H1 (cell line): ENCODE data around the gene KCNT1. TPM values are rescaled to one million over a fixed set of nuclear protein-coding genes. Genes with fewer than 3 reads are reported as not detected.
A peak's percentile ranks its signal among the peaks of the same experiment; 100 is the strongest.

Experiments used
- CTCF ChIA-PET: fragments of 300-600 bp; sonication (Branson Sonifier 250); formaldehyde crosslinking; loops from one replicate; lab custom pipeline; 2021; ENCODE audit not compliant: partially characterized antibody; lab: Charles Lee
- POLR2A ChIA-PET: fragments of 300-600 bp; sonication (Branson Sonifier 250); formaldehyde crosslinking; loops from one replicate; lab custom pipeline; 2021; ENCODE audit warnings: inconsistent platforms; ENCODE audit not compliant: partially characterized antibody; lab: Charles Lee
- DNase-seq, 2 experiments: peaks; one replicate each; pipeline versions ENCODE4 v3.0.0 to v3.0.0-alpha.2; 2010 to 2022; ENCODE audit warnings: low spot score in 2 of 2, low read depth in 1 of 2, mixed read lengths in 1 of 2
- FAIRE-seq: peaks from 2 replicates; lab custom pipeline; 2011; peaks lifted over from hg19 to GRCh38; lab: Jason Lieb, UNC
- H2AFZ ChIP-seq: 2 replicates; pipeline ENCODE4 v1.8.1; 2012; ENCODE audit warnings: low read length, inconsistent platforms
- H2AK5ac ChIP-seq: 2 replicates; pipeline ENCODE4 v1.6.1; 2013; ENCODE audit warnings: low read depth, low read length
- H2BK120ac ChIP-seq: replicated peaks from 2 replicates; pipeline ENCODE3; 2013; ENCODE audit warnings: low read depth, low read length, inconsistent platforms
- H2BK12ac ChIP-seq: 2 replicates; pipeline ENCODE4 v1.6.1; 2013; ENCODE audit warnings: low read depth, low read length
- H2BK15ac ChIP-seq: 2 replicates; pipeline ENCODE4 v1.6.1; 2013; ENCODE audit warnings: low read length
- H2BK20ac ChIP-seq: 2 replicates; pipeline ENCODE4 v1.6.1; 2013; ENCODE audit warnings: low read length
- H2BK5ac ChIP-seq: 2 replicates; pipeline ENCODE4 v1.6.1; 2013; ENCODE audit warnings: low read depth, low read length
- H3K14ac ChIP-seq: 2 replicates; pipeline ENCODE4 v1.6.1; 2013; ENCODE audit warnings: inconsistent platforms; ENCODE audit not compliant: insufficient read length
- H3K18ac ChIP-seq: 2 replicates; pipeline ENCODE4 v1.6.1; 2013; ENCODE audit warnings: low read length; ENCODE audit errors: extremely low read depth
- H3K23ac ChIP-seq: 2 replicates; pipeline ENCODE4 v1.6.1; 2013; ENCODE audit warnings: inconsistent platforms; ENCODE audit not compliant: insufficient read length
- H3K23me2 ChIP-seq: 2 replicates; pipeline ENCODE4 v1.6.1; 2013; ENCODE audit warnings: low read depth, low read length
- H3K27ac ChIP-seq: 2 replicates; pipeline ENCODE4 v1.6.1; 2011; ENCODE audit warnings: low read depth, low read length, inconsistent platforms
- H3K27me3 ChIP-seq, 4 experiments: replicated peaks in 1 of 4; 1 replicate in 1 of 4; 2 replicates in 3 of 4; pipeline versions ENCODE4 v1.6.1 to v1.8.1; 2011 to 2013; ENCODE audit warnings: low read length in 3 of 4, mild to moderate bottlenecking in 3 of 4, inconsistent platforms in 2 of 4, mixed read lengths in 2 of 4, moderate library complexity in 1 of 4; ENCODE audit not compliant: control insufficient read depth in 3 of 4, insufficient read depth in 3 of 4; ENCODE audit errors: extremely low read depth in 1 of 4
- H3K36me3 ChIP-seq, 4 experiments: 2 replicates each; pipeline versions ENCODE4 v1.6.1 to v1.8.1; 2011 to 2013; ENCODE audit warnings: mild to moderate bottlenecking in 4 of 4, low read length in 3 of 4, moderate library complexity in 2 of 4, control low read depth in 1 of 4, inconsistent platforms in 1 of 4; ENCODE audit not compliant: insufficient read depth in 4 of 4, control insufficient read depth in 2 of 4
- H3K4ac ChIP-seq: replicated peaks from 2 replicates; pipeline ENCODE3; 2013; ENCODE audit warnings: low read length, low read depth, mixed read lengths, inconsistent platforms; ENCODE audit not compliant: insufficient read length
- H3K4me1 ChIP-seq, 4 experiments: replicated peaks in 1 of 4; 1 replicate in 1 of 4; 2 replicates in 3 of 4; pipeline versions ENCODE4 v1.6.1 to v1.8.1; 2011 to 2013; ENCODE audit warnings: low read length in 3 of 4, inconsistent platforms in 2 of 4, mixed read lengths in 1 of 4; ENCODE audit not compliant: insufficient read depth in 4 of 4, control insufficient read depth in 3 of 4
- H3K4me2 ChIP-seq, 2 experiments: 2 replicates each; pipeline versions ENCODE4 v1.6.1 to v1.8.1; 2011 to 2013; ENCODE audit warnings: low read depth in 2 of 2, low read length in 2 of 2, control low read depth in 1 of 2, inconsistent platforms in 1 of 2, mild to moderate bottlenecking in 1 of 2; ENCODE audit not compliant: insufficient read depth in 1 of 2
- H3K4me3 ChIP-seq, 4 experiments: fragments of 200-600, 300-600 bp in 1 of 4; sonication (generic), shearing (Covaris generic), sonication (Bioruptor Twin) in 1 of 4; 2 replicates each; pipeline versions ENCODE4 v1.5.1 to v1.8.1; 2011 to 2016; ENCODE audit warnings: low read length in 4 of 4, low read depth in 3 of 4, control low read depth in 2 of 4, inconsistent platforms in 2 of 4, mild to moderate bottlenecking in 2 of 4, mixed read lengths in 1 of 4, moderate library complexity in 1 of 4; ENCODE audit not compliant: insufficient read depth in 2 of 4; ENCODE audit errors: extremely low read depth in 1 of 4
- H3K56ac ChIP-seq: replicated peaks from 2 replicates; pipeline ENCODE3; 2013; ENCODE audit warnings: low read depth, mild to moderate bottlenecking, mixed read lengths, low read length, inconsistent platforms; ENCODE audit not compliant: insufficient read length
- H3K79me1 ChIP-seq: 2 replicates; pipeline ENCODE4 v1.6.1; 2013; ENCODE audit warnings: low read depth, low read length, control low read depth
- H3K79me2 ChIP-seq, 2 experiments: 2 replicates each; pipeline versions ENCODE4 v1.6.1 to v1.8.1; 2012 to 2013; ENCODE audit warnings: low read length in 2 of 2, mild to moderate bottlenecking in 2 of 2, inconsistent platforms in 1 of 2; ENCODE audit not compliant: insufficient read depth in 2 of 2, control insufficient read depth in 1 of 2
- H3K9ac ChIP-seq, 4 experiments: replicated peaks in 1 of 4; 1 replicate in 1 of 4; 2 replicates in 3 of 4; pipeline versions ENCODE4 v1.6.1 to v1.8.1; 2011 to 2013; ENCODE audit warnings: low read depth in 3 of 4, low read length in 3 of 4, control low read depth in 2 of 4, mild to moderate bottlenecking in 2 of 4, moderate library complexity in 2 of 4, inconsistent platforms in 1 of 4; ENCODE audit errors: extremely low read depth in 1 of 4
- H3K9me3 ChIP-seq, 2 experiments: 2 replicates each; pipeline versions ENCODE4 v1.6.1 to v1.8.1; 2012 to 2013; ENCODE audit warnings: mild to moderate bottlenecking in 2 of 2, moderate library complexity in 2 of 2, control low read depth in 1 of 2, inconsistent platforms in 1 of 2, low read depth in 1 of 2, low read length in 1 of 2, mixed read lengths in 1 of 2; ENCODE audit not compliant: insufficient read depth in 2 of 2
- H4K20me1 ChIP-seq, 2 experiments: replicated peaks in 1 of 2; 2 replicates each; pipeline versions ENCODE3 to v1.8.1; 2011 to 2013; ENCODE audit warnings: inconsistent platforms in 2 of 2, low read length in 2 of 2, mild to moderate bottlenecking in 1 of 2; ENCODE audit not compliant: insufficient read depth in 2 of 2, control insufficient read depth in 1 of 2
- H4K5ac ChIP-seq: 2 replicates; pipeline ENCODE4 v1.6.1; 2013; ENCODE audit warnings: low read length, low read depth, mixed read lengths, inconsistent platforms; ENCODE audit not compliant: insufficient read length
- H4K8ac ChIP-seq: 2 replicates; pipeline ENCODE4 v1.8.0; 2013; ENCODE audit warnings: mild to moderate bottlenecking, moderate library complexity, low read length, inconsistent platforms; ENCODE audit not compliant: insufficient read depth; ENCODE audit errors: extremely low read depth
- H4K91ac ChIP-seq: replicated peaks from 2 replicates; pipeline ENCODE3; 2013; ENCODE audit warnings: low read length, mixed read lengths, inconsistent platforms; ENCODE audit not compliant: insufficient read length
- ASH2L ChIP-seq: fragments of 200-600, 300-600 bp; sonication (generic); IDR thresholded peaks from one replicate; pipeline ENCODE4 v1.7.1; 2017; ENCODE audit warnings: low read length
- JUN ChIP-seq: IDR thresholded peaks from 2 replicates; pipeline ENCODE4 v1.6.1; 2011; ENCODE audit warnings: low read depth, mild to moderate bottlenecking, improper control_type of control experiment, low read length
- KDM4A ChIP-seq: IDR thresholded peaks from one replicate; pipeline ENCODE4 v1.7.1; 2012; ENCODE audit warnings: low read depth, mild to moderate bottlenecking, moderate library complexity, low read length, inconsistent platforms; ENCODE audit not compliant: severe bottlenecking
- RAD21 ChIP-seq, 2 experiments: IDR thresholded peaks in 1 of 2; conservative IDR thresholded peaks in 1 of 2; 2 replicates each; pipeline ENCODE4 v1.6.1; 2011; ENCODE audit warnings: low read depth in 2 of 2, low read length in 2 of 2, improper control_type of control experiment in 1 of 2, inconsistent platforms in 1 of 2, mild to moderate bottlenecking in 1 of 2, moderate library complexity in 1 of 2
- TCF12 ChIP-seq: IDR thresholded peaks from 2 replicates; pipeline ENCODE4 v1.6.1; 2011; ENCODE audit warnings: low read depth, mild to moderate bottlenecking, low read length
- WGBS, 2 experiments: shearing (Covaris generic) in 1 of 2; methylation state at CpG; one replicate each; pipeline versions ENCODE4 v1.1.6 to v1.1.7; 2013 to 2015; ENCODE audit warnings: low lambda C conversion rate in 2 of 2, mixed read lengths in 2 of 2, inconsistent platforms in 1 of 2, low coverage in 1 of 2, missing lambda C conversion rate in 1 of 2; ENCODE audit not compliant: insufficient replicate concordance in 2 of 2, insufficient coverage in 1 of 2, insufficient read length in 1 of 2; ENCODE audit errors: extremely low coverage in 1 of 2, missing lambda C conversion rate in 1 of 2; 5-methylcytosine and 5-hydroxymethylcytosine counted together
- polyA plus RNA-seq, 7 experiments: library from polyadenylated mRNA; depleted of rRNA in 3 of 7; stranded (reverse) in 5 of 7; unstranded in 2 of 7; fragments of >200 nt in 5 of 7; fragments of 200-250 nt in 2 of 7; gene quantifications; 1 replicate in 5 of 7; 2 replicates in 1 of 7; 4 replicates in 1 of 7; pipeline versions ENCODE4 v1.2.1 to v1.2.3, GENCODE V29; 2011 to 2013; ENCODE audit warnings: missing spikeins in 2 of 7, mixed read lengths in 2 of 7
- total RNA-seq: library from RNA; stranded (reverse); fragmentation: NEBNext Ultra II Directional; extraction: Animal tissue kit (Norgen Biotek cat#: 25700); gene quantifications from 2 replicates; pipeline ENCODE4 v1.2.1, GENCODE V29; 2021
- TF ChIP-seq, protein P1 (sequence below), 3 experiments: IDR thresholded peaks; 1 replicate in 2 of 3; 2 replicates in 1 of 3; pipeline versions ENCODE4 v1.5.1 to v1.6.1; 2011; ENCODE audit warnings: low read length in 3 of 3, mild to moderate bottlenecking in 3 of 3, inconsistent platforms in 2 of 3, low read depth in 1 of 3, moderate library complexity in 1 of 3; ENCODE audit not compliant: insufficient read depth in 1 of 3; ENCODE audit errors: control extremely low read depth in 1 of 3
- TF ChIP-seq, protein P2 (sequence below): IDR thresholded peaks from 2 replicates; pipeline ENCODE4 v1.6.1; 2012; ENCODE audit warnings: inconsistent platforms
- TF ChIP-seq, protein P3 (sequence below): IDR thresholded peaks from 2 replicates; pipeline ENCODE4 v1.6.1; 2012; ENCODE audit warnings: inconsistent platforms

The KCNT1 gene
- total and polyA plus RNA-seq, 2 of the 8 experiments (the other 6 are each of a cell fraction or from before 2014, with no cell fraction given), result 0.13 to 0.20 TPM

DNA sequence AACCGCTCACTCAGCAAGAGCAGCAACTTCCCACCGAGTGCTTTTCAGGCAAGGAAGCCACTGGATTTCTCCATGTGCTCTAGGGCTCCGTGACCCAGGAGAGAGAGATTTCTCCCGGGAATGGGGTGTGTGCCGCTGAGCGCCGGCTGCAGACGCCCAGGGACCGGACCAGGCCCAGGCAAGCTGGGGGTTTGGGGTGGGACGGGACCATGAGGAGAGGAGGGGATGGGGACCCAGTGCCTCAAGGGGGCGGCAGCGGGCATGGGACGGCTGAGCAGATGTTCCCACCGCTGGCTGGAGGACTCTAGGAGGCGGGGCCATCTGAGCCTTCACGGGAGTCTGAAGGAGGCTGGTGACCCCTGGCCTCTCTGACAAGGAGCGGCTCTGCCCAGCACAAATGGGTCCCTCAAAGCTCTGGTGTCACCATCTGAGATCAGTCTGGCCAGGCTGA is 30.4 kb upstream of the KCNT1 start:
- peak overlapping the region; percentile 87; the same call in 1 of the 2 replicates for H2AFZ ChIP-seq
- H3K4me3 ChIP-seq, result no peak overlapping the region
- H2BK120ac ChIP-seq, result no peak overlapping the region
- no peak overlapping the region for H2BK20ac ChIP-seq
- H3K9me3 ChIP-seq, result peaks cover 4 to 19% of the 10 kb centered on the region in 2 experiments; a peak in 3 of 4 replicates
- H2BK12ac ChIP-seq, result 0 out of 2 replicates have a peak overlapping the region, but pooled peaks have one; percentile 18
- ChIA-PET POLR2A (interaction anchor here (1.2 to 1.7 kb wide), 4 partner anchors 9 to 23 kb away, joined by 3 to 7 read pairs (median 4); no protein-coding TSS in a partner anchor), CTCF (interaction anchor here (0.6 to 3.6 kb wide), 17 partner anchors 9 to 1799 kb away, joined by 3 to 32 read pairs (median 3); partner anchors contain the start of genes LCN9 and SOHLH1)
- H3K23ac ChIP-seq, result no peak overlapping the region
- 60% methylated on average over 16 of the region's 17 CpGs; no CpG with 5 or more reads in 1 of the 2 experiments for WGBS, 2 experiments
- H4K91ac ChIP-seq, result no peak overlapping the region
- no peak for FAIRE-seq
- H4K20me1 ChIP-seq, result no peaks in the 10 kb centered on the region
- H3K18ac ChIP-seq, result no peak overlapping the region
- no peaks in the 10 kb centered on the region for H3K23me2 ChIP-seq
- no peak overlapping the region for H3K9ac ChIP-seq
- H3K4me1 ChIP-seq, result no peaks in the 10 kb centered on the region; a peak in 1 of 7 replicates
- no peak overlapping the region for H3K14ac ChIP-seq
- no peak overlapping the region for H2BK5ac ChIP-seq
- 0 out of 2 replicates have a peak overlapping the region, but pooled peaks have one; percentile 3 for H2BK15ac ChIP-seq
- H3K27ac ChIP-seq, result no peak overlapping the region
- no peaks in the 10 kb centered on the region for H3K36me3 ChIP-seq
- H3K4me2 ChIP-seq, result no peak overlapping the region
- no peak overlapping the region for H2AK5ac ChIP-seq
- no peak overlapping the region for H3K4ac ChIP-seq
- no peaks in the 10 kb centered on the region for H3K27me3 ChIP-seq
- peak; percentile 21 to 86 for DNase-seq
- no peaks in the 10 kb centered on the region for H3K79me2 ChIP-seq
- no peak overlapping the region for H4K5ac ChIP-seq
- H4K8ac ChIP-seq, result peak overlapping the region; percentile 83
- H3K79me1 ChIP-seq, result no peaks in the 10 kb centered on the region
- H3K56ac ChIP-seq, result no peak overlapping the region
- TF ChIP-seq TCF12, result 0 out of 2 replicates have a peak, but pooled peaks have one; percentile 40
- TF ChIP-seq RAD21 (IDR thresholded peaks at IDR 0.05 in 1 of 2, conservative IDR thresholded peaks at IDR 0.05 in 1 of 2; ENCODE audit: low read depth in 2 of 2, low read length in 2 of 2), result peak; percentile 38 to 57
- TF ChIP-seq KDM4A, result peak; percentile 32
- no peak for TF ChIP-seq ASH2L
- TF ChIP-seq, protein P1, sequence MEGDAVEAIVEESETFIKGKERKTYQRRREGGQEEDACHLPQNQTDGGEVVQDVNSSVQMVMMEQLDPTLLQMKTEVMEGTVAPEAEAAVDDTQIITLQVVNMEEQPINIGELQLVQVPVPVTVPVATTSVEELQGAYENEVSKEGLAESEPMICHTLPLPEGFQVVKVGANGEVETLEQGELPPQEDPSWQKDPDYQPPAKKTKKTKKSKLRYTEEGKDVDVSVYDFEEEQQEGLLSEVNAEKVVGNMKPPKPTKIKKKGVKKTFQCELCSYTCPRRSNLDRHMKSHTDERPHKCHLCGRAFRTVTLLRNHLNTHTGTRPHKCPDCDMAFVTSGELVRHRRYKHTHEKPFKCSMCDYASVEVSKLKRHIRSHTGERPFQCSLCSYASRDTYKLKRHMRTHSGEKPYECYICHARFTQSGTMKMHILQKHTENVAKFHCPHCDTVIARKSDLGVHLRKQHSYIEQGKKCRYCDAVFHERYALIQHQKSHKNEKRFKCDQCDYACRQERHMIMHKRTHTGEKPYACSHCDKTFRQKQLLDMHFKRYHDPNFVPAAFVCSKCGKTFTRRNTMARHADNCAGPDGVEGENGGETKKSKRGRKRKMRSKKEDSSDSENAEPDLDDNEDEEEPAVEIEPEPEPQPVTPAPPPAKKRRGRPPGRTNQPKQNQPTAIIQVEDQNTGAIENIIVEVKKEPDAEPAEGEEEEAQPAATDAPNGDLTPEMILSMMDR (IDR thresholded peaks at IDR 0.05; ENCODE audit: control extremely low read depth in 1 of 3, insufficient read depth in 1 of 3, low read depth in 1 of 3, low read length in 3 of 3), result peak in 2 of 3 experiments; percentile 66 to 71; a peak in 3 of 4 replicates
- TF ChIP-seq JUN, result no peak
- TF ChIP-seq, protein P2, sequence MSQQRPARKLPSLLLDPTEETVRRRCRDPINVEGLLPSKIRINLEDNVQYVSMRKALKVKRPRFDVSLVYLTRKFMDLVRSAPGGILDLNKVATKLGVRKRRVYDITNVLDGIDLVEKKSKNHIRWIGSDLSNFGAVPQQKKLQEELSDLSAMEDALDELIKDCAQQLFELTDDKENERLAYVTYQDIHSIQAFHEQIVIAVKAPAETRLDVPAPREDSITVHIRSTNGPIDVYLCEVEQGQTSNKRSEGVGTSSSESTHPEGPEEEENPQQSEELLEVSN, result peak; percentile 60; the same call in 1 of the 2 replicates
- TF ChIP-seq, protein P3, sequence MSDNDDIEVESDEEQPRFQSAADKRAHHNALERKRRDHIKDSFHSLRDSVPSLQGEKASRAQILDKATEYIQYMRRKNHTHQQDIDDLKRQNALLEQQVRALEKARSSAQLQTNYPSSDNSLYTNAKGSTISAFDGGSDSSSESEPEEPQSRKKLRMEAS, result peak; percentile 62
